Activated naive CD8-positive, alpha-beta T cell (primary cell): ENCODE measurements around the gene CFTR.

ENCODE experiments used
- H3K27ac Mint-ChIP-seq: one replicate; pipeline ENCODE4 v1.8.0; 2021; ENCODE audit warnings: mixed read lengths
- H3K27me3 Mint-ChIP-seq: one replicate; pipeline ENCODE4 v1.8.0; 2021; ENCODE audit warnings: mixed read lengths
- H3K36me3 Mint-ChIP-seq: one replicate; pipeline ENCODE4 v1.8.0; 2021; ENCODE audit warnings: mixed read lengths
- H3K4me1 Mint-ChIP-seq: one replicate; pipeline ENCODE4 v1.8.0; 2021; ENCODE audit warnings: low read depth, mixed read lengths
- H3K4me3 Mint-ChIP-seq: one replicate; pipeline ENCODE4 v1.8.0; 2021; ENCODE audit warnings: mild to moderate bottlenecking, mixed read lengths
- H3K9me3 Mint-ChIP-seq: one replicate; pipeline ENCODE4 v1.8.0; 2021; ENCODE audit warnings: low read depth, mixed read lengths

The CFTR gene

GRCh38 chr7:117548035-117548434 lies 68.2 kb downstream of the CFTR start:
- peaks cover 2% of the 10 kb centered on the region for H3K27me3 Mint-ChIP-seq
- no peak overlapping the region for H3K27ac Mint-ChIP-seq
- H3K9me3 Mint-ChIP-seq: no peaks in the 10 kb centered on the region
- no peaks in the 10 kb centered on the region for H3K36me3 Mint-ChIP-seq
- H3K4me1 Mint-ChIP-seq: no peaks in the 10 kb centered on the region
- no peak overlapping the region for H3K4me3 Mint-ChIP-seq

DNA sequence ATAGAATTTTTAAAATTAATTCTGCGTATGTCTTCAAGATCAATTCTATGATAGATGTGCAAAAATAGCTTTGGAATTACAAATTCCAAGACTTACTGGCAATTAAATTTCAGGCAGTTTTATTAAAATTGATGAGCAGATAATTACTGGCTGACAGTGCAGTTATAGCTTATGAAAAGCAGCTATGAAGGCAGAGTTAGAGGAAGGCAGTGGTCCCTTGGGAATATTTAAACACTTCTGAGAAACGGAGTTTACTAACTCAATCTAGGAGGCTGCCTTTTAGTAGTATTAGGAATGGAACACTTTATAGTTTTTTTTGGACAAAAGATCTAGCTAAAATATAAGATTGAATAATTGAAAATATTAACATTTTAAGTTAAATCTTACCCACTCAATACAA lies 70.8 kb downstream of the CFTR start:
- Mint-ChIP-seq H3K9me3 (no peaks in the 10 kb centered on the region), H3K27me3 (peaks cover 2% of the 10 kb centered on the region), H3K27ac (no peak overlapping the region)

GRCh38 chr7:117552660-117553059 lies 72.8 kb downstream of the CFTR start:
- H3K36me3 Mint-ChIP-seq: no peaks in the 10 kb centered on the region
- no peak overlapping the region for H3K4me3 Mint-ChIP-seq
- no peak overlapping the region for H3K27ac Mint-ChIP-seq
- H3K4me1 Mint-ChIP-seq: no peaks in the 10 kb centered on the region
- H3K27me3 Mint-ChIP-seq: peaks cover 2% of the 10 kb centered on the region
- H3K9me3 Mint-ChIP-seq: no peaks in the 10 kb centered on the region

More for the DNA sequence above, 70.8 kb downstream of the CFTR start:
- Mint-ChIP-seq H3K4me1 (no peaks in the 10 kb centered on the region), H3K4me3 (no peak overlapping the region), H3K36me3 (no peaks in the 10 kb centered on the region)

GRCh38 chr7:117555260-117555659 lies 75.4 kb downstream of the CFTR start:
- H3K9me3 Mint-ChIP-seq: no peaks in the 10 kb centered on the region
- no peak overlapping the region for H3K27ac Mint-ChIP-seq
- H3K4me1 Mint-ChIP-seq: no peaks in the 10 kb centered on the region
- no peaks in the 10 kb centered on the region for H3K27me3 Mint-ChIP-seq
- H3K4me3 Mint-ChIP-seq: no peak overlapping the region
- no peaks in the 10 kb centered on the region for H3K36me3 Mint-ChIP-seq

- Mint-ChIP-seq H3K36me3 (no peaks in the 10 kb centered on the region), H3K4me3 (no peak overlapping the region), H3K4me1 (no peaks in the 10 kb centered on the region), H3K27me3 (no peaks in the 10 kb centered on the region), H3K9me3 (no peaks in the 10 kb centered on the region), H3K27ac (no peak overlapping the region)
Observed at GRCh38 chr7:117559391-117559790, 79.6 kb downstream of the CFTR start.

GRCh38 chr7:117560030-117560429 lies 80.2 kb downstream of the CFTR start:
- Mint-ChIP-seq H3K27ac (no peak overlapping the region), H3K36me3 (no peaks in the 10 kb centered on the region), H3K27me3 (no peaks in the 10 kb centered on the region), H3K9me3 (no peaks in the 10 kb centered on the region), H3K4me3 (no peak overlapping the region), H3K4me1 (no peaks in the 10 kb centered on the region)

DNA sequence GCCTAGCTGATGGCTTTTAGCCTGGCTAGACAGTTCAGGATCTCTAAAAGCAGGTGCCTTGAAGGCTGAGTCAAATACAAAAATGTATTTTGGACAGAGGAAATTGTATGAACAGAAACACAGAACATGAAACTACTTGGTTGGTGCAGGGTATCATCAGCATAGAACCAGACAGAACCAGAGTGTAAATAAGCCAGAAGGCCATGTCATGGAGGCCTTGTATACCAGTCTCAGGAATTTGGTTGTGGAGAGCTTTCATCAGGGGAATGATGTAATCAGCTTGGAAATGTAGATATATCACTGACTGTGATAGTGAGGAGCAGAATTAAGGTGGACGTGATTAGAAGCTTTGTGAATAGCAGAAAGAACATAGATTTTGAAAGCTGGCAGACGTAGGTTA lies 82.9 kb downstream of the CFTR start:
- Mint-ChIP-seq H3K27me3 (no peaks in the 10 kb centered on the region), H3K4me1 (no peaks in the 10 kb centered on the region), H3K36me3 (no peaks in the 10 kb centered on the region), H3K27ac (no peak overlapping the region), H3K9me3 (no peaks in the 10 kb centered on the region), H3K4me3 (no peak overlapping the region)

GRCh38 chr7:117564080-117564479 lies 84.3 kb downstream of the CFTR start:
- Mint-ChIP-seq H3K36me3 (no peaks in the 10 kb centered on the region), H3K27me3 (no peaks in the 10 kb centered on the region), H3K4me1 (no peaks in the 10 kb centered on the region), H3K4me3 (no peak overlapping the region), H3K27ac (no peak overlapping the region), H3K9me3 (no peaks in the 10 kb centered on the region)

GRCh38 chr7:117564627-117565026 lies 84.8 kb downstream of the CFTR start:
- Mint-ChIP-seq H3K4me1 (no peaks in the 10 kb centered on the region), H3K4me3 (no peak overlapping the region)

DNA sequence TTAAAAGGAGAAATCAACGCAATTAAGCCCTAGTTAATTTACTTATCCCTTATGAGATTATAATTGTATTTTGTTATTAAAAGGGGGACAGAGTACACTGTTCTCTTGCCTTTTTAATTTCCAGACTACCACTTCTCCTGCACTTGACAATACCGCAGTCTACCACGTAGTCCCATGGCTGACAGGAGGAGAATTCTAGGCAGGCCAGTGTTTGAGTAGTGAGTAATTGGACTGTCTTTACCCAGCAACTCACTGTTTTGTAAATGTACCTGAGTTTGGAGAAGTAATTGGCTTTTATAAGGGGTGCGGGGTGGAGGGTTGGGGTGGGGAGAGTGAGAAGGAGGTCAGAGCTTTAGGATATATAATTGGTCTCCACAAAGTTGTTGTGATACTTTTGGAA lies 85.4 kb downstream of the CFTR start:
- Mint-ChIP-seq H3K4me3 (no peak overlapping the region), H3K27ac (no peak overlapping the region), H3K4me1 (no peaks in the 10 kb centered on the region), H3K9me3 (no peaks in the 10 kb centered on the region), H3K36me3 (no peaks in the 10 kb centered on the region), H3K27me3 (no peaks in the 10 kb centered on the region)

More at GRCh38 chr7:117564627-117565026, 84.8 kb downstream of the CFTR start:
- Mint-ChIP-seq H3K36me3 (no peaks in the 10 kb centered on the region), H3K27me3 (no peaks in the 10 kb centered on the region), H3K27ac (no peak overlapping the region), H3K9me3 (no peaks in the 10 kb centered on the region)

- Mint-ChIP-seq H3K4me1 (no peaks in the 10 kb centered on the region), H3K27me3 (no peaks in the 10 kb centered on the region), H3K4me3 (no peak overlapping the region), H3K9me3 (no peaks in the 10 kb centered on the region), H3K27ac (no peak overlapping the region), H3K36me3 (no peaks in the 10 kb centered on the region)
Observed at GRCh38 chr7:117567781-117568180, 88.0 kb downstream of the CFTR start.

- H3K4me3 Mint-ChIP-seq: no peak overlapping the region
- H3K9me3 Mint-ChIP-seq: no peaks in the 10 kb centered on the region
- no peaks in the 10 kb centered on the region for H3K4me1 Mint-ChIP-seq
- H3K27me3 Mint-ChIP-seq: no peaks in the 10 kb centered on the region
- H3K27ac Mint-ChIP-seq: no peak overlapping the region
- no peaks in the 10 kb centered on the region for H3K36me3 Mint-ChIP-seq
Observed at GRCh38 chr7:117572856-117573620, 93.2 kb downstream of the CFTR start.

- Mint-ChIP-seq H3K4me1 (no peaks in the 10 kb centered on the region), H3K27ac (no peak overlapping the region), H3K27me3 (no peaks in the 10 kb centered on the region), H3K9me3 (no peaks in the 10 kb centered on the region), H3K4me3 (no peak overlapping the region), H3K36me3 (no peaks in the 10 kb centered on the region)
Observed at GRCh38 chr7:117581424-117581823, 101.6 kb downstream of the CFTR start.

GRCh38 chr7:117582219-117582704 lies 102.4 kb downstream of the CFTR start:
- Mint-ChIP-seq H3K4me3 (no peak overlapping the region), H3K27me3 (no peaks in the 10 kb centered on the region), H3K9me3 (no peaks in the 10 kb centered on the region), H3K36me3 (no peaks in the 10 kb centered on the region), H3K4me1 (no peaks in the 10 kb centered on the region), H3K27ac (no peak overlapping the region)

DNA sequence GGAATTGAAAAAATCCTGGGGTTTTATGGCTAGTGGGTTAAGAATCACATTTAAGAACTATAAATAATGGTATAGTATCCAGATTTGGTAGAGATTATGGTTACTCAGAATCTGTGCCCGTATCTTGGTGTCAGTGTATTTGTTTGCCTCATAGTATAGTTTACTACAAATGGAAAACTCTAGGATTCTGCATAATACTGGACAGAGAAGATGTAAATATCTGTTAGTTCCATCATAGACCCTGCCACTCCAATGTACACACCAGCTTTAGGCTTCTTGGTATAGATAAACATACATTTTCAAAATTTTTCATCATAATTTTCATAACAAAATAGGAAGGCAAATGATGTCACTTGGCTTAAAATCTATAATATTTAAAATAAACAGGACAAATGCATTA lies 108.1 kb downstream of the CFTR start:
- H3K4me3 Mint-ChIP-seq: no peak overlapping the region
- no peaks in the 10 kb centered on the region for H3K9me3 Mint-ChIP-seq
- H3K27ac Mint-ChIP-seq: no peak overlapping the region
- no peaks in the 10 kb centered on the region for H3K4me1 Mint-ChIP-seq
- H3K36me3 Mint-ChIP-seq: no peaks in the 10 kb centered on the region
- no peaks in the 10 kb centered on the region for H3K27me3 Mint-ChIP-seq

DNA sequence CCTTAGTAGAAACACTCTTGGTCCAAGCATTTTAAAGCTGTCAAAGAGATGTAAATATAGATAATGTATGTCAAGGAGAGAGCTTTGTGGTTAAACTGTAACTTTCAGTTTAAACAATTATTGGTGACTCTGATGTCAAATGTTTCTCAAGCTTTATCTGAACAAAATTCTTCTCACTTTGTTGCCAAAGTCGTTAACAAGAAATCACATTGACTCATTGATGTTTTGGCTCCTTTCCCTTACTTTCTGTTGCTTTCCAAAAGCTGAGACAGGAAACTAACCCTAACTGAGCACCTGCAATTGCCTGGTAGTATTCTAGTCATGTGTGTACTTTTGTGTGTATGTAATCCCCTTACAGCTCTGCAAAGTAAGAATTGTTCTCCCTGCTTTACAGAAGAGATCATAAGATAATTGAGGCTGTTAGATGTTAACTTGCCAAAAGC lies 108.5 kb downstream of the CFTR start:
- no peak overlapping the region for H3K4me3 Mint-ChIP-seq
- no peaks in the 10 kb centered on the region for H3K27me3 Mint-ChIP-seq
- H3K27ac Mint-ChIP-seq: no peak overlapping the region
- no peaks in the 10 kb centered on the region for H3K9me3 Mint-ChIP-seq
- no peaks in the 10 kb centered on the region for H3K36me3 Mint-ChIP-seq
- H3K4me1 Mint-ChIP-seq: no peaks in the 10 kb centered on the region
